Testis (tissue), 3 donors: ENCODE data around the gene DOK1. TPM values are rescaled to one million over a fixed set of nuclear protein-coding genes. Genes with fewer than 3 reads are reported as not detected.

ENCODE experiments used
- DNase-seq: peaks from one replicate; pipeline ENCODE4 v3.0.0-alpha.2; 2019
- H3K27ac ChIP-seq, 2 donors: fragments of 200-600 bp; sonication (generic); one replicate each; pipeline ENCODE4 v1.5.1; 2019
- H3K27me3 ChIP-seq: fragments of 200-600 bp; sonication (generic); one replicate; pipeline ENCODE4 v1.5.1; 2019
- H3K36me3 ChIP-seq: fragments of 200-600 bp; sonication (generic); one replicate; pipeline ENCODE4 v1.5.1; 2017; ENCODE audit warnings: low read depth; ENCODE audit errors: missing control alignments
- H3K4me1 ChIP-seq: fragments of 200-600 bp; sonication (generic); one replicate; pipeline ENCODE4 v1.5.1; 2019
- H3K4me3 ChIP-seq, 2 donors: fragments of 200-600 bp; sonication (generic); one replicate each; pipeline ENCODE4 v1.5.1; 2017 to 2019
- H3K9me3 ChIP-seq: fragments of 200-600 bp; sonication (generic); one replicate; pipeline ENCODE4 v1.5.1; 2017
- CTCF ChIP-seq, 3 experiments: fragments of 450-650 bp in 2 of 3; fragments of 200-600 bp in 1 of 3; sonication (generic) in 1 of 3; IDR thresholded peaks; one replicate each; pipeline ENCODE4 v1.5.1; 2016 to 2019; ENCODE audit warnings: antibody characterized with exemption in 3 of 3, mild to moderate bottlenecking in 2 of 3, moderate library complexity in 1 of 3
- POLR2A ChIP-seq: fragments of 450-650 bp; IDR thresholded peaks from one replicate; pipeline ENCODE4 v1.6.1; 2017; ENCODE audit warnings: antibody characterized with exemption, mild to moderate bottlenecking, moderate library complexity
- WGBS, 2 donors: methylation state at CpG; one replicate each; pipeline ENCODE4 v1.1.5; 2018; 5-methylcytosine and 5-hydroxymethylcytosine counted together
- intact Hi-C: fragments of 100-400 bp; cut with DNase I; formaldehyde crosslinking; loops from one replicate; pipeline ENCODE4 v1.15.1; 2023; ENCODE audit warnings: low total_unique reads
- polyA plus RNA-seq: library from polyadenylated mRNA; stranded (reverse); fragments of 350-450 nt; fragmentation: Illumina TruSeq; extraction: RNeasy Lipid Tissue Mini Kit (QIAGEN cat#74804); gene quantifications from one replicate; pipeline ENCODE4 v1.2.3, GENCODE V29; 2014; ENCODE audit warnings: low read depth, low replicate concordance; ENCODE audit not compliant: insufficient read depth
- total RNA-seq, 2 donors: library from RNA; depleted of rRNA; stranded (reverse); fragments of >200 nt; gene quantifications; one replicate each; pipeline ENCODE4 v1.2.3, GENCODE V29; 2016

DOK1 gene
- total and polyA plus RNA-seq, 3 donors from 2014 or later, result 9.3 to 19.3 (median 11.2) TPM

GRCh38 chr2:74530239-74531187, 24.0 kb upstream of the DOK1 start:
- Histone ChIP-seq H3K27ac (peak overlapping the region; percentile 62 to 82), H3K27me3 (no peaks in the 10 kb centered on the region), H3K36me3 (no peaks in the 10 kb centered on the region), H3K4me3 (peak overlapping the region; percentile 72 to 87), H3K9me3 (no peaks in the 10 kb centered on the region), H3K4me1 (peaks cover 16% of the 10 kb centered on the region)
- intact Hi-C loops, result no loop called here
- TF ChIP-seq CTCF (IDR thresholded peaks at IDR 0.05) (no peak), POLR2A (no peak)
- 1 to 3% methylated on average over 18 to 43 of the region's 54 CpGs for WGBS, 2 donors
- DNase-seq, result peak; percentile 49

DNA sequence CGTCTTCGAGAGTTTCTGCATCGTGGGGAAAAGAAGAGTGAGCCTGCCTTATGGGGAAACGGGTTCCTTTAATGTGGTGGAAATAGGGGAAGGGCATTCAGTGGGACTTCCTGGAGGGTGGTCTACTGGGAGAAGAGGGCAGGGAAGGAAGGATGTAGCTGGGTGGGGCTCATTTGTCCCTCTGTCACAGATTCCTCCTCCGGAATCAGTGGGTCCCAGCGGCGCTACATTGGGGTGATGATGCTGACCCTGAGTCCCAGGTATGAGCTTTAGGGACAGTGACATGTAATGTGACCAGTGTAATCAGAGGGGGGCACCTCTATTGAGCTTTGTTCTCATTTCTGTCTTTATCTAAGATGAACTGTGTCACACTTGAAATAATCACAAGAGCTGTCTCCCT, 22.9 kb upstream of the DOK1 start:
- peaks cover 16% of the 10 kb centered on the region for H3K4me1 ChIP-seq
- no peak overlapping the region for H3K27ac ChIP-seq
- H3K36me3 ChIP-seq, result no peaks in the 10 kb centered on the region

DNA sequence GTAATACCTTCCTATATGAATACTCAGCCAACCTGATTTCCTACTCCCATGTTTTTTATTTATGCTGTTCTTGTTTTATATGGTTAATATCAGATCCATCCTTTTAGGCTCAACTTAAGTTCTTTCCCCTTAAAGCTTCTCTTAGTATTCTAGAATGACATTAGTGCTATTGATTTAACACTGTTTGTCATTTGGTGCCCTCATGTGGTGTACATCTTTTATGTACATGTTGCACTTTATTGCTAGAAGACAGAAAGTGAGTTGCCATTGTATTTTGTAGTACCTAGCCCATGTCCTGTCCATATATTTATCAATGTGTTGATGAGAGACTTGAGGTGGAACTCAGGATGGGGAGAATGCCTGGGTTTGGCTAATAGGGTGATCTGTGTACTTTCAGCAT, 22.3 kb upstream of the DOK1 start:
- no peak overlapping the region for H3K4me3 ChIP-seq
- no peak for DNase-seq
- H3K27ac ChIP-seq, result no peak overlapping the region
- no peaks in the 10 kb centered on the region for H3K27me3 ChIP-seq
- intact Hi-C loops, result no loop called here
- no peaks in the 10 kb centered on the region for H3K36me3 ChIP-seq
- peaks cover 16% of the 10 kb centered on the region for H3K4me1 ChIP-seq
- H3K9me3 ChIP-seq, result no peaks in the 10 kb centered on the region
- TF ChIP-seq POLR2A, result no peak
- no peak for TF ChIP-seq CTCF (IDR thresholded peaks at IDR 0.05)

More for the DNA sequence above, 22.9 kb upstream of the DOK1 start:
- Histone ChIP-seq H3K9me3 (no peaks in the 10 kb centered on the region), H3K27me3 (no peaks in the 10 kb centered on the region), H3K4me3 (no peak overlapping the region)
- intact Hi-C loops, result no loop called here
- 74 to 89% methylated on average over 5 to 7 of the region's 7 CpGs for WGBS, 2 donors
- DNase-seq, result no peak
- no peak for TF ChIP-seq CTCF (IDR thresholded peaks at IDR 0.05)
- TF ChIP-seq POLR2A, result no peak

GRCh38 chr2:74533464-74533863, 21.1 kb upstream of the DOK1 start:
- no peak for DNase-seq
- TF ChIP-seq POLR2A, result no peak
- TF ChIP-seq CTCF (IDR thresholded peaks at IDR 0.05), result no peak
- H3K4me1 ChIP-seq, result peaks cover 13% of the 10 kb centered on the region
- intact Hi-C loops, result no loop called here
- H3K27ac ChIP-seq, result no peak overlapping the region
- WGBS, 2 donors, result 76 to 85% methylated on average over 3 to 4 of the region's 4 CpGs
- H3K4me3 ChIP-seq, result no peak overlapping the region
- H3K36me3 ChIP-seq, result no peaks in the 10 kb centered on the region
- no peaks in the 10 kb centered on the region for H3K27me3 ChIP-seq
- H3K9me3 ChIP-seq, result no peaks in the 10 kb centered on the region
